AG04449 (cell line): ENCODE results near the gene AKAP1.

Experiments used
- CTCF ChIA-PET: fragments of 350-600 bp; formaldehyde crosslinking; extraction: SDS; loops from one replicate; lab custom pipeline; 2021; ENCODE audit warnings: antibody characterized with exemption; lab: Yijun Ruan, JAX
- POLR2A ChIA-PET: fragments of 400-600, 350-600 bp; formaldehyde crosslinking; extraction: SDS; loops from one replicate; lab custom pipeline; 2020; ENCODE audit warnings: antibody characterized with exemption, inconsistent platforms; lab: Yijun Ruan, JAX
- DNase-seq: peaks from one replicate; pipeline ENCODE4 v3.0.0-alpha.2; 2010; ENCODE audit warnings: low read depth, low spot score
- H3K4me3 ChIP-seq: 2 replicates; pipeline ENCODE4 v1.5.1; 2011; ENCODE audit warnings: low read depth, mild to moderate bottlenecking, control low read depth, low read length
- TF ChIP-seq, protein P1 (sequence below): IDR thresholded peaks from one replicate; pipeline ENCODE4 v1.5.1; 2011; ENCODE audit warnings: mild to moderate bottlenecking, moderate library complexity, low read length, control low read depth, inconsistent platforms; ENCODE audit not compliant: insufficient read depth; ENCODE audit errors: missing control alignments

AKAP1 gene

DNA sequence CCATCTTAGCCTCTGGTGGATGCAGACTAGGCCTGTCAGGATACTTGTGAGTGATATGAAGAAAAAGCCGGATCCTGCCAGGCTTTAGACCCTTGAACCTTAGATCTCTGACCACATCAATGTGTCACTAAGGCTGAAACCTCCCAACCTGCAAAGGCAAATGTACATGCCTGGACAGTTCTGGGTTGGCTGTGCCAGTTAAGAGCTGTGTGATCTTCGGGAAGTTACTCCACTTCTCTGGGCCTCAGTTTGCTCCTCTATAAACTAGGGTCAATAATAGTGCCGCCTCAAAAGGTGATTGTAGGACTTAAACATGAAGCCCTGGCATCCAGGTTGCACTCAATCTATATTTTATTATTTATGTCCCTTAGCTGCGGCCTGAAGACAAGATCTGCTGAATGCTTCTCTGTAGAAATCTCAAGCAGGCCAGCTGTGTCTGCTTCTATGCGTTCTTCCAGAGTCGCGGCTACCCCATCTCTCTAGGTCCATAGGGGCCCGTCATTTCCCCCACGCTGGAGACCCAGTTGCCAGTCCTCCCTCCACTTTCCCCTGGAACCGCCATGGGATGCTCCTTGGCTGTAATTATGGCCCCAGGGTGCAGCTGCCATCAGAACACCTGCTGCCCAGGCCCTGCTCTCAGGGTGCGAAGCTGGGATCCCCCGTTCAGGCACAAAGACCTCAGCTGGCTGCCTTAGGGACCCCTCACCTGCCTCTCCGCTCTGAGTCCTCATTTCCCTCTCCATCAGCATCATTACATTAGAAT lies 50.2 kb downstream of the AKAP1 start:
- no peak overlapping the region for H3K4me3 ChIP-seq
- no peak for DNase-seq
- TF ChIP-seq, protein P1, sequence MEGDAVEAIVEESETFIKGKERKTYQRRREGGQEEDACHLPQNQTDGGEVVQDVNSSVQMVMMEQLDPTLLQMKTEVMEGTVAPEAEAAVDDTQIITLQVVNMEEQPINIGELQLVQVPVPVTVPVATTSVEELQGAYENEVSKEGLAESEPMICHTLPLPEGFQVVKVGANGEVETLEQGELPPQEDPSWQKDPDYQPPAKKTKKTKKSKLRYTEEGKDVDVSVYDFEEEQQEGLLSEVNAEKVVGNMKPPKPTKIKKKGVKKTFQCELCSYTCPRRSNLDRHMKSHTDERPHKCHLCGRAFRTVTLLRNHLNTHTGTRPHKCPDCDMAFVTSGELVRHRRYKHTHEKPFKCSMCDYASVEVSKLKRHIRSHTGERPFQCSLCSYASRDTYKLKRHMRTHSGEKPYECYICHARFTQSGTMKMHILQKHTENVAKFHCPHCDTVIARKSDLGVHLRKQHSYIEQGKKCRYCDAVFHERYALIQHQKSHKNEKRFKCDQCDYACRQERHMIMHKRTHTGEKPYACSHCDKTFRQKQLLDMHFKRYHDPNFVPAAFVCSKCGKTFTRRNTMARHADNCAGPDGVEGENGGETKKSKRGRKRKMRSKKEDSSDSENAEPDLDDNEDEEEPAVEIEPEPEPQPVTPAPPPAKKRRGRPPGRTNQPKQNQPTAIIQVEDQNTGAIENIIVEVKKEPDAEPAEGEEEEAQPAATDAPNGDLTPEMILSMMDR = no peak
- ChIA-PET CTCF (interaction anchor here (1.1 to 2.5 kb wide), 5 partner anchors 14 to 699 kb away, joined by 3 to 7 read pairs (median 4); no protein-coding TSS in a partner anchor), POLR2A (no interaction called here)

DNA sequence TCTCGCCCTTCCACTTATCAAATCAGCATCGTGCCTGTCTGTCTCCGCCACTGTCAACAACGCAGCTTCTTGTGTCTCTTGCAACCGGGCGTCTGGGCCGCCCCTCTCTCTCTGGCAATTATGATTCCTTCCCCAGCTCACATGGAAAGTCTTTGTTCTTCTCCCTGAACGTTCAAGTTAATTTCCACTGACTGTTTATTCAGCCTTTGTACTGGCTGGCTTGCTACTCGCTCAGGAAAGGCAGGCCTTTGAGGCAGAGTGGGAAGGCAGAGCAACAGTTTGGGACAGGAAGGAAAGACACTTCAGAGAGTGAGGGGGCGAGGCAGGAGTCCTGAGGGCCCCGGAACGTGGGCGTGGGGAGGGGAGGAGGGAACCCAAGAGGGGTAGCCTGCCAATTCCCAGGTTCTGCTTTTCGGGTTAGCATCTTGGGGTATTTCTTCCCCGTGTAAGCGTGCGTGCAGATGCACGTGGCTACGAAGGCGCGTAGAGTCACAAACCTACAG lies 50.8 kb downstream of the AKAP1 start:
- CTCF ChIA-PET = interaction anchor here (1.0 to 2.5 kb wide), 5 partner anchors 14 to 698 kb away, joined by 3 to 7 read pairs (median 3); no protein-coding TSS in a partner anchor
- TF ChIP-seq, protein P1 = no peak
- DNase-seq = no peak
- no peak overlapping the region for H3K4me3 ChIP-seq
- POLR2A ChIA-PET = no interaction called here

DNA sequence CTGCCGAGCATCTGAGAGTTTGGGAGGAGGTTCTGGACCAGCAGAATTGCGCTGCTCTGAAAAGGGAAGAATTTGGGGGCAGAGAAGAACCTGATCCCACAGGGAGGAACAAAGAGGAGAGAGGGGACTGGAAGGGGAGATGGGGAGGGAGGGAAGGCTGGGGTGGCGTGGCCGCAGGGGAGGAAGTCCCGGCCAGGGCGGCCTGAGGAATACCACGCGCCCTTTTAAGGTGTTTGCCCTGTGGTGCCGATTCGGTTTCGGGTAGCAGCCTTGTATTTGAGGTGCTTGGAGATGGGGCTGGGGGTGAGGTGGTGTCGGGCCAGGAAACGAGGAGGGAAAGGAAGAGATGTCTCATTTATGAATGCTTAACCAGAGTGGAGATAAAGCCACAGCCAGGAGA lies 51.3 kb downstream of the AKAP1 start:
- CTCF ChIA-PET = interaction anchor here (1.0 to 2.5 kb wide), 3 partner anchors 536 to 697 kb away, joined by 3 to 7 read pairs (median 3); no protein-coding TSS in a partner anchor

DNA sequence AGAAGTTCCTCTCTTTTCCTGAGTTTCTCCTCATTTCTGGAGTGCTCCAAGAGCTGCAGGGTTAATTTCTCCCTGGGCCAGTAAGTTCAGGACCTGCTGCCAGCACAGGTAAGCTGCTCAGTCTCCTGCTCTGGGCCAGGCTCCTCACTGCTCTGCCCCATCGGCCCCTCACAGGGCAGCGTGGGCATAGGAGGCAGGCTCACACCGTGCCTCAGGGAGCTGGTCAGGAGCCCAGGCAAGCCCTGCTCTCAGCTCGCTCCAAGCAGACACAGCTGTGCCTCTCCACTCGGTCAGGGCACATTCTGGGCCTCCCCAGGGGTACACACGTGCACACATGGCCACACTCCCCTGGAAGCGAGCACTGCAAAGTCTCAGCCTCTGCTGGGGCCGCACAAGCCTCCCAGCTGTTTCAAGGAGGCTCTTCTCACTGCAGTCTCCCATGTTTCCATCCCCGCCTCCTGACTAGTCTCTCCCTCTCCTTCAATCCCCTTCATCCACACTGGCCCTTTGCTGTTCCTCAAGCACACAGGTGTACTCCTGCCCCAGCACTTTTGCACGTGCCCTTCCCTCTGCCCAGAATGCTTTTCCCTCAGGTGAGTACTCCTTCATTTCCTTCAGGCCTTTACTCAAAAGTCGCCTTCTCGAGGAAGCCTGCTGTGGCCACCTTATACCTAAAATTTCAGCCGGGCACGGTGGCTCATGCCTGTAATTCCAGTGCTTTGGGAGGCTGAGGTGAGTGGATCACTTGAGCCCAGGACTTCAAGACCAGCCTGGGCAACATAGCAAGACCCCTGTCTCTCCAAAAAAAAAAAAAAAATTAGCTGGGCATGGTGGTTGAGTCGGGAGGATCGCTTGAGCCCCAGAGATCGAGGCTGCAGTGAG lies 53.2 kb downstream of the AKAP1 start:
- no peak overlapping the region for H3K4me3 ChIP-seq
- DNase-seq = no peak
- TF ChIP-seq, protein P1 = no peak
- ChIA-PET CTCF (interaction anchor here (0.9 to 1.4 kb wide), 3 partner anchors 15 to 861 kb away, joined by 3 to 4 read pairs (median 3); no protein-coding TSS in a partner anchor), POLR2A (no interaction called here)

More for the DNA sequence above, 51.3 kb downstream of the AKAP1 start:
- DNase-seq = no peak
- H3K4me3 ChIP-seq = no peak overlapping the region
- TF ChIP-seq, protein P1 = no peak
- POLR2A ChIA-PET = no interaction called here

DNA sequence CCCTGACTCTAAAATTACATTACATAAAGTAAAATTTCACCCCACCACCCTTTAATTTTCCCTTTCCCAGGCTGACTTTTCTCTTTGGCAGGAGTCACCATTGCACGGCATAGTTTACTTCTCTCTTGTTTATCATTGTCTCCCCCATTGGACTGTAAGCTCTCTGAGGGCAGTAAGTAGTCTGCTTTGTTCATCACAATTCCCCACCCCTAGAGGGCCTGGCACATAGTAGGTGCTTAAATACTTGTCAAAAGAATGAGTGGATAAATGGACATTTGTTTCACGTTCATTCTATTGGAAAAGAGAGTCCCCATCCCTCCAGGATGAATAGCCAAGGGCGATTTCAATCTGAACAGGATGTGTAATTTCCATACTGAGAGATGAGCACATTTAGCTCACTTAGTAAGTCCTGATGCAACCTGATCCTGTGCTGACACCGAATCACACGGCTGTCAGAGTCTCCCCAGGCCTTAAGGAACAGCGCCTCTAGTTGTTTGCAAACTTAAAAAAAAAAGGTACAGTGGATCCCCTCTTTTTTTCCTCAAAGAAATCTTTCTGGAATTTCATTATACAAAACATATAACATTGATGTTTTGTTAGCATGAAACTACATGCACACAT lies 54.0 kb downstream of the AKAP1 start:
- no peak for DNase-seq

More for the DNA sequence above, 54.0 kb downstream of the AKAP1 start:
- TF ChIP-seq, protein P1 = no peak
- no peak overlapping the region for H3K4me3 ChIP-seq
- POLR2A ChIA-PET = no interaction called here
- CTCF ChIA-PET = interaction anchor here (1.1 to 1.4 kb wide), 3 partner anchors 16 to 860 kb away, joined by 3 to 4 read pairs (median 3); no protein-coding TSS in a partner anchor
